HEK293 (cell line): ENCODE measurements around the gene THAP5.

Source experiments
- AEBP2 ChIP-seq: fragments of 450-650 bp; formaldehyde crosslinking; IDR thresholded peaks from 2 replicates; pipeline ENCODE4 v1.5.1; 2016; ENCODE audit warnings: missing biosample characterization, missing genetic modification characterization, borderline replicate concordance
- GLIS2 ChIP-seq: fragments of 450-650 bp; formaldehyde crosslinking; IDR thresholded peaks from 2 replicates; pipeline ENCODE4 v1.5.1; 2016; ENCODE audit warnings: missing biosample characterization, missing genetic modification characterization
- HOXC10 ChIP-seq: sonication (generic); formaldehyde crosslinking; IDR thresholded peaks from 2 replicates; pipeline ENCODE4 v1.8.1; 2023; ENCODE audit warnings: mild to moderate bottlenecking, missing genetic modification reagents
- IKZF3 ChIP-seq: fragments of 450-650 bp; IDR thresholded peaks from 2 replicates; pipeline ENCODE4 v1.5.0; 2018; ENCODE audit warnings: missing biosample characterization, mild to moderate bottlenecking, missing genetic modification characterization, moderate library complexity
- KLF1 ChIP-seq: fragments of 450-650 bp; formaldehyde crosslinking; IDR thresholded peaks from 2 replicates; pipeline ENCODE4 v1.5.1; 2016; ENCODE audit warnings: missing biosample characterization, missing genetic modification characterization
- MZF1 ChIP-seq: fragments of 450-650 bp; formaldehyde crosslinking; IDR thresholded peaks from 2 replicates; pipeline ENCODE4 v1.5.1; 2017; ENCODE audit warnings: missing biosample characterization, missing genetic modification characterization, borderline replicate concordance
- RBAK ChIP-seq: fragments of 450-650 bp; formaldehyde crosslinking; IDR thresholded peaks from 2 replicates; pipeline ENCODE4 v1.5.1; 2016; ENCODE audit warnings: missing biosample characterization, missing genetic modification characterization
- SCRT1 ChIP-seq: fragments of 450-650 bp; formaldehyde crosslinking; IDR thresholded peaks from 2 replicates; pipeline ENCODE4 v1.5.1; 2016; ENCODE audit warnings: missing biosample characterization, missing genetic modification characterization, borderline replicate concordance
- SETDB1 ChIP-seq: IDR thresholded peaks from one replicate; pipeline ENCODE4 v1.6.1; 2017; ENCODE audit warnings: mild to moderate bottlenecking, low read length, moderate library complexity, mixed read lengths; ENCODE audit not compliant: insufficient read length
- TSHZ1 ChIP-seq: fragments of 450-650 bp; formaldehyde crosslinking; IDR thresholded peaks from 2 replicates; pipeline ENCODE4 v1.5.1; 2016; ENCODE audit warnings: missing biosample characterization, missing genetic modification characterization, borderline replicate concordance
- YY1 ChIP-seq: fragments of 450-650 bp; formaldehyde crosslinking; IDR thresholded peaks from 2 replicates; pipeline ENCODE4 v1.5.1; 2018; ENCODE audit warnings: missing biosample characterization, missing genetic modification characterization
- ZEB2 ChIP-seq: fragments of 450-650 bp; formaldehyde crosslinking; IDR thresholded peaks from 2 replicates; pipeline ENCODE4 v1.5.1; 2016; ENCODE audit warnings: missing biosample characterization, missing genetic modification characterization
- ZFP37 ChIP-seq: fragments of 450-650 bp; formaldehyde crosslinking; IDR thresholded peaks from 2 replicates; pipeline ENCODE4 v1.5.1; 2016; ENCODE audit warnings: missing biosample characterization, missing genetic modification characterization
- ZNF146 ChIP-seq: fragments of 450-650 bp; formaldehyde crosslinking; IDR thresholded peaks from 2 replicates; pipeline ENCODE4 v1.5.1; 2016; ENCODE audit warnings: missing biosample characterization, missing genetic modification characterization
- ZNF280C ChIP-seq: fragments of 450-650 bp; formaldehyde crosslinking; IDR thresholded peaks from 2 replicates; pipeline ENCODE4 v1.5.1; 2016; ENCODE audit warnings: missing biosample characterization, missing genetic modification characterization
- ZNF280D ChIP-seq: fragments of 450-650 bp; formaldehyde crosslinking; IDR thresholded peaks from 2 replicates; pipeline ENCODE4 v1.5.1; 2016; ENCODE audit warnings: missing biosample characterization, missing genetic modification characterization
- ZNF48 ChIP-seq: fragments of 450-650 bp; formaldehyde crosslinking; IDR thresholded peaks from 2 replicates; pipeline ENCODE4 v1.5.1; 2016; ENCODE audit warnings: missing biosample characterization, missing genetic modification characterization
- ZNF521 ChIP-seq: fragments of 450-650 bp; formaldehyde crosslinking; IDR thresholded peaks from 2 replicates; pipeline ENCODE4 v1.5.1; 2017; ENCODE audit warnings: missing biosample characterization, mild to moderate bottlenecking, missing genetic modification characterization
- ZNF530 ChIP-seq: fragments of 450-650 bp; formaldehyde crosslinking; IDR thresholded peaks from 2 replicates; pipeline ENCODE4 v1.5.1; 2016; ENCODE audit warnings: low read depth, missing biosample characterization, missing genetic modification characterization
- ZNF558 ChIP-seq: fragments of 450-650 bp; formaldehyde crosslinking; IDR thresholded peaks from 2 replicates; pipeline ENCODE4 v1.5.1; 2016; ENCODE audit warnings: missing biosample characterization, missing genetic modification characterization
- ZNF768 ChIP-seq: fragments of 450-650 bp; formaldehyde crosslinking; IDR thresholded peaks from 2 replicates; pipeline ENCODE4 v1.5.1; 2018; ENCODE audit warnings: missing biosample characterization, mild to moderate bottlenecking, missing genetic modification characterization
- ZNF777 ChIP-seq: fragments of 450-650 bp; formaldehyde crosslinking; IDR thresholded peaks from 2 replicates; pipeline ENCODE4 v1.5.1; 2017; ENCODE audit warnings: missing biosample characterization, missing genetic modification characterization, borderline replicate concordance
- ZNF791 ChIP-seq: fragments of 450-650 bp; formaldehyde crosslinking; IDR thresholded peaks from 2 replicates; pipeline ENCODE4 v1.5.1; 2016; ENCODE audit warnings: missing biosample characterization, missing genetic modification characterization
- ZNF837 ChIP-seq: fragments of 450-650 bp; formaldehyde crosslinking; IDR thresholded peaks from 2 replicates; pipeline ENCODE4 v1.5.1; 2016; ENCODE audit warnings: missing biosample characterization, missing genetic modification characterization
- TF ChIP-seq, protein P1 (sequence below): fragments of 450-650 bp; formaldehyde crosslinking; IDR thresholded peaks from 2 replicates; pipeline ENCODE4 v1.5.1; 2016; ENCODE audit warnings: missing biosample characterization, missing genetic modification characterization
- TF ChIP-seq, protein P2 (sequence below): fragments of 450-650 bp; formaldehyde crosslinking; IDR thresholded peaks from 2 replicates; pipeline ENCODE4 v1.5.1; 2016; ENCODE audit warnings: missing biosample characterization, missing genetic modification characterization

Gene THAP5

DNA sequence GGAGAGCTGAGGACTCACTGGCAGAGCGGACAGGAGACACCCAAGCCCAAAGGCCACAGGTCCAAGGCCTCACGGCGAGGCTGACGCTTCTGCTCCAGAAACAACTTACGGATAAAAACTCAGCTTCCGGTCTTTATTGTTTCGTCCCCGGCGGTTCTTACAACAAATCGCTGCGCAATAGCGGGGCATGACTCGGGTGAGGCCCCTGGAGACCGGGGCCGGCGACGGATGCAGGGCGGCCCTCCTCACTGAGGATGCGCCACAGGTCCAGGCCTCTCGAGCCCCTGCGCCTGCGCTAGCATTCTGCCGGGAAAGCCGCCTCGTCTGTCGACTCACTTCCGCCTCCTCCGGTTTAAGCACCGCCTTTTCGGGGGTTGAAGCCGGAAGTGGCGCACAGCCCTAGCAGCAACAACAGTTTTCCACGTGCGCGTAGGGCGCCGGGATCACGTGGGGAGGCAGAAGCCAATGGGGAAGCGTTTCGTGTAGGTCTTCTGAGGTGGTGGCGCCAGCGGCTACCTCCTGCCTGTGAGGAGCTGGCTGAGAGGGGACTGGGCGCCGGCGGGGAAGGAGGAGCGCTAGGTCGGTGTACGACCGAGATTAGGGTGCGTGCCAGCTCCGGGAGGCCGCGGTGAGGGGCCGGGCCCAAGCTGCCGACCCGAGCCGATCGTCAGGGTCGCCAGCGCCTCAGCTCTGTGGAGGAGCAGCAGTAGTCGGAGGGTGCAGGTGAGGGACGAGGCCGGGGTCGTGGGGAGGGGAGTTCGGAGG, at the start of gene THAP5, which contains the start of gene DNAJB9 (continued):
- TF ChIP-seq TSHZ1 (no peak), AEBP2 (tag by site-specific recombination) (no peak), ZNF280D (tag by site-specific recombination) (no peak), IKZF3 (tag by site-specific recombination) (no peak), MZF1 (no peak), GLIS2 (tag by site-specific recombination) (peak; percentile 98), ZNF768 (tag by site-specific recombination) (no peak), HOXC10 (CRISPR knock-in tag) (no peak), ZFP37 (tag by site-specific recombination) (peak; percentile 95), ZNF837 (no peak), ZNF280C (no peak), SCRT1 (tag by site-specific recombination) (peak; percentile 99), ZNF48 (tag by site-specific recombination) (no peak), ZNF521 (tag by site-specific recombination) (no peak), RBAK (no peak), SETDB1 (peak; percentile 52), ZNF558 (tag by site-specific recombination) (no peak), ZNF791 (tag by site-specific recombination) (no peak), ZEB2 (tag by site-specific recombination) (peak; percentile 48; the same call in 1 of the 2 replicates), ZNF146 (tag by site-specific recombination) (peak; percentile 23; the same call in 1 of the 2 replicates), KLF1 (tag by site-specific recombination) (no peak), ZNF777 (no peak), YY1 (tag by site-specific recombination) (peak; percentile 8; the same call in 1 of the 2 replicates), ZNF530 (tag by site-specific recombination) (no peak)
- TF ChIP-seq, protein P1, sequence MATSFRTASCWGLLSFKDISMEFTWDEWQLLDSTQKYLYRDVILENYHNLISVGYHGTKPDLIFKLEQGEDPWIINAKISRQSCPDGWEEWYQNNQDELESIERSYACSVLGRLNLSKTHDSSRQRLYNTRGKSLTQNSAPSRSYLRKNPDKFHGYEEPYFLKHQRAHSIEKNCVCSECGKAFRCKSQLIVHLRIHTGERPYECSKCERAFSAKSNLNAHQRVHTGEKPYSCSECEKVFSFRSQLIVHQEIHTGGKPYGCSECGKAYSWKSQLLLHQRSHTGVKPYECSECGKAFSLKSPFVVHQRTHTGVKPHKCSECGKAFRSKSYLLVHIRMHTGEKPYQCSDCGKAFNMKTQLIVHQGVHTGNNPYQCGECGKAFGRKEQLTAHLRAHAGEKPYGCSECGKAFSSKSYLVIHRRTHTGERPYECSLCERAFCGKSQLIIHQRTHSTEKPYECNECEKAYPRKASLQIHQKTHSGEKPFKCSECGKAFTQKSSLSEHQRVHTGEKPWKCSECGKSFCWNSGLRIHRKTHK (tag by site-specific recombination), result no peak
- TF ChIP-seq, protein P2, sequence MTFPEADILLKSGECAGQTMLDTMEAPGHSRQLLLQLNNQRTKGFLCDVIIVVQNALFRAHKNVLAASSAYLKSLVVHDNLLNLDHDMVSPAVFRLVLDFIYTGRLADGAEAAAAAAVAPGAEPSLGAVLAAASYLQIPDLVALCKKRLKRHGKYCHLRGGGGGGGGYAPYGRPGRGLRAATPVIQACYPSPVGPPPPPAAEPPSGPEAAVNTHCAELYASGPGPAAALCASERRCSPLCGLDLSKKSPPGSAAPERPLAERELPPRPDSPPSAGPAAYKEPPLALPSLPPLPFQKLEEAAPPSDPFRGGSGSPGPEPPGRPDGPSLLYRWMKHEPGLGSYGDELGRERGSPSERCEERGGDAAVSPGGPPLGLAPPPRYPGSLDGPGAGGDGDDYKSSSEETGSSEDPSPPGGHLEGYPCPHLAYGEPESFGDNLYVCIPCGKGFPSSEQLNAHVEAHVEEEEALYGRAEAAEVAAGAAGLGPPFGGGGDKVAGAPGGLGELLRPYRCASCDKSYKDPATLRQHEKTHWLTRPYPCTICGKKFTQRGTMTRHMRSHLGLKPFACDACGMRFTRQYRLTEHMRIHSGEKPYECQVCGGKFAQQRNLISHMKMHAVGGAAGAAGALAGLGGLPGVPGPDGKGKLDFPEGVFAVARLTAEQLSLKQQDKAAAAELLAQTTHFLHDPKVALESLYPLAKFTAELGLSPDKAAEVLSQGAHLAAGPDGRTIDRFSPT (tag by site-specific recombination), result peak; percentile 79
